GM12873 (cell line): ENCODE results near the gene WRNIP1.

Source experiments
- TF ChIP-seq, protein P1 (sequence below): IDR thresholded peaks from 2 replicates; pipeline ENCODE4 v1.5.1; 2012; ENCODE audit warnings: low read depth, mild to moderate bottlenecking, moderate library complexity, low read length, control low read depth; ENCODE audit not compliant: insufficient read depth; ENCODE audit errors: missing control alignments

Gene WRNIP1

DNA sequence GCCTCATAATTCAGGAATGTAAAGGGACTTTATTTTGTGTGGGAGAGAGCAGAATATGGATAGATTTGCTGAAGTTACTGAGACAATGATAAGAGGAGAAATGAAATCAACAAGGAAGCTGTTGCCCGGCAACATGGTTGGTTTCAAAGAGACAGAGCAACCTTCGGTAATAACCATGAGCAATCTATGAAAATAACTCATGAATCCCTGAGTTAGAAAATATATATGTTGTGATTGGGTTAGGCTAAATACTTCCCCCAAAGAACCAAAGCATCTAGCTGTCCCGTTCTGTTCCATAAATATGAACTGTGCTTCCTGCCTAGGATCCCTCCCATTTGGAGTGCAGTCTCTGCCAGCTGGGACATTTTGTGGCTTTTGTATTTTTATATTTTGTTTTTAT is 53.4 kb downstream of the WRNIP1 start:
- TF ChIP-seq, protein P1, sequence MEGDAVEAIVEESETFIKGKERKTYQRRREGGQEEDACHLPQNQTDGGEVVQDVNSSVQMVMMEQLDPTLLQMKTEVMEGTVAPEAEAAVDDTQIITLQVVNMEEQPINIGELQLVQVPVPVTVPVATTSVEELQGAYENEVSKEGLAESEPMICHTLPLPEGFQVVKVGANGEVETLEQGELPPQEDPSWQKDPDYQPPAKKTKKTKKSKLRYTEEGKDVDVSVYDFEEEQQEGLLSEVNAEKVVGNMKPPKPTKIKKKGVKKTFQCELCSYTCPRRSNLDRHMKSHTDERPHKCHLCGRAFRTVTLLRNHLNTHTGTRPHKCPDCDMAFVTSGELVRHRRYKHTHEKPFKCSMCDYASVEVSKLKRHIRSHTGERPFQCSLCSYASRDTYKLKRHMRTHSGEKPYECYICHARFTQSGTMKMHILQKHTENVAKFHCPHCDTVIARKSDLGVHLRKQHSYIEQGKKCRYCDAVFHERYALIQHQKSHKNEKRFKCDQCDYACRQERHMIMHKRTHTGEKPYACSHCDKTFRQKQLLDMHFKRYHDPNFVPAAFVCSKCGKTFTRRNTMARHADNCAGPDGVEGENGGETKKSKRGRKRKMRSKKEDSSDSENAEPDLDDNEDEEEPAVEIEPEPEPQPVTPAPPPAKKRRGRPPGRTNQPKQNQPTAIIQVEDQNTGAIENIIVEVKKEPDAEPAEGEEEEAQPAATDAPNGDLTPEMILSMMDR = no peak

DNA sequence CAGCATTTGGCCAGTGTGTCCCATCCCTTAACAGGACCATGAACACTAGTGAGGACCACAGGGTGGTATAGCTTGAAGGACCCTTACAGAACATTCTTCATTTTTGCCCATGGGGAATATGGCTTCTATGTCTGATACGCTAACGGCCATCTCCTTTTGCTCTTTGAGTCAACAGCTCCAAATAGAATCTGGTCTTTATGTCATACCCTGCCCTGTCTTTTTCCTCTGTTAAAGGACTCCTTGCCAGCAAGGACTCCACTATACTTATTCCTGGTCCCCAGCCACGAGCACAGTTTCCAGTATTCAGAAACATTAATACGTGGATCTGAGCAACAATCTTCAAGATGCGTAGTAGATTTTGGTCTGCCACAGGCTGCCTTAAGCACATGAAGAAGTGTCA is 53.9 kb downstream of the WRNIP1 start:
- TF ChIP-seq, protein P1 = no peak

DNA sequence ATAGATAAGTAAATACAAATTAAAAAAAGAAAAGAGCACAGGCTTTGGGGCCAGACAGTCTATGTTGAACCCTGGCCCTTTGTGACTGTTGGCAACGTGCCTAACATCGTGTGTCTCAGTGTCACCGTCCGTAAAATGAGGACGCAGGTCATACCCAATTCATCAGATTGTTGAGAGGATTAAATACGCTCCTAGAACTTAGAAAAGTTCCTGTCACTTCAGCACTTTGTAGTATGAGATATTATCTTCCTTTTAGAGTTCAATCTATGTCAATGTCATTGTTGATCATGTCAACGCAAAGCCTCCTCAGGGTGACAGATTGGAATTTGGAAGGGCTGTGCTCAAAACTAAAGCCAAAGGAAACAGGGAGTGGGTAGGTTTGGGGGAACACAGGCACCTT is 54.8 kb downstream of the WRNIP1 start:
- TF ChIP-seq, protein P1 = no peak

DNA sequence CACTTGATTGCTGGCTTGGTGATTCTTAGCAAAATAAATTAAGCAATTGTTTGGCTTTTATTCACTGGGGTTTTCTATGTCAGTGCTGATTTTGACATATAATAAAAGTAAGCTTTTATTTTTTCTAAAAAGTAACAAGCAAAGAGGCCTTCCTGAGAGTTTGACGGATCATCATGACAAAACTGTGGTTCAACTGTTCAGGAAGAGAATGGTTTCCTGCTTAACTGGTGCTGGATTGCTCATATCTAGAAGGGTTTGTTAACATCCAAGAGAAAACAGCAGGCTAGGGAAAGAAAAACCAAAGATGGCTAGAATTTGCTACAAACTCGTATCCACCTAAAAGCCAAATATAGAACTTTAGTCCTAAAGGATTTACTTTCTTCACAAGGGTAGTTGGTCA is 55.2 kb downstream of the WRNIP1 start:
- TF ChIP-seq, protein P1 = no peak

DNA sequence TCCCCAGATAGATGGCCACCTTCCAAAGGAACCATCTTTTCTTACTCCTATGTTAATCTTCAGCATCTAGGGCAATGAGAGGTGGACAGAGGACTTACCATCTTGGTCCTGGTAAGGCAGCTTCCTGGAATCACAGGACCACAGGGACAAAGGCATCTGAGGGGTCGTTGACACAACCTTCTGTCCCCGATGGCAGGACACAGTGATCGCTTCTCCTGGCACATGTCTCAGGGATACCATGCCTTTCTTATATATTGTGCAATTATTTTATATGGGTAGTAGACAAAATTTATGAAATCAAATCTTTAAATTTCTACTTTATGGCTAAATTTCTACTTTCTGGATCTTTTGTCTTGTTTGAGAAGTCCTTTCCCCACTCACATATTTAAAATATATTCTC is 56.4 kb downstream of the WRNIP1 start:
- TF ChIP-seq, protein P1 = no peak

DNA sequence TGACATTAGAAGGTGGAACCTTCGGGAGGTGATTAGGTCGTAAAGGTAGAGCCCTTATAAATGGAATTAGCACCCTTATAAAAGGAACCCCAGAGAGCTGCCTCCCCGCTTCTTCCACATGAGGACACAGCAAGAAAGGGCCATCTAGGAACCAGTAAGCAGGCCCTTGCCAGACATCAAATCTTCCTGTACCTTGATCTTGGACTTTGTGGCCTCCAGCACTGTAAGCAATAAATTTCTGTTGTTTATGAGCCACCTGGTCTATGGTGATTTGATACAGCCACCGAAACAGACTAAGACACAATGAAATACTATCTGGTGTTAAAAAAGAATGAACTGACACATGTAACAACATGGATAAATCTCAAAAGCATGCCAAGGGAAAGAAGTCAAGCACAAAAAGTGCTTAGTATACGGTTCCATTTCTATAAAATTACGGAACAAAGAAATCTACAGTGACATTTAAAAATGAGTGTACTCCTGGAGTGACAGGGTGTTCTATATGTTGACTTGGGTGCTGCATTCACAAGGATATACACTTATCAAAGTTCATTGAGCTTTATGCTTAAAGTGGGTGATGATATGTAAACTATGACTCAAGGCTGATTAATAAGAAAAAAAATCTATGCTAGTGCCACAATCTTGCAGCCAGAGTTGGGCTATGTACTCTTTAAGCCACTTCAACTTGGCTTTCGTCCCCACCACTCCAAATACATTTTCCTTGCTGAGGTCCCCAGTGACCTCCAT is 58.1 kb downstream of the WRNIP1 start:
- TF ChIP-seq, protein P1 = no peak

DNA sequence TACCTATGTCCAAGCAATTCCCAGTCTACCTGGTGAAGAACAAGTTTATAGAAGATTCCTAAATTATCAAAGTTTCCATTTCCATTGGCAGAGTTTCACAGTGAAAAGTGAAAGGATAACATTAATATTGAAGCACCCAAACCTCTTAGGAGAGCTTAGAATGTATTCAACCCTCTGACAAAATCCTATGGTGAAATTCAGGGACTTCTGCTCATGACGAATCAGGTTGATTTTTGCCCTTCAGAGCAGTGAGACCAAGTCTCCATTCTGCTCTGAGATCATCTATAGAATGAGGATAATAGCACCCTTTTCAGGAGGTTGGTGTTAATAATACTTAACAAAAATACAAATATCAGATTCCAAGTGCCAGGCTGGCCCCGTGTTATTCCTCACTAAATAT is 60.9 kb downstream of the WRNIP1 start:
- TF ChIP-seq, protein P1 = no peak

DNA sequence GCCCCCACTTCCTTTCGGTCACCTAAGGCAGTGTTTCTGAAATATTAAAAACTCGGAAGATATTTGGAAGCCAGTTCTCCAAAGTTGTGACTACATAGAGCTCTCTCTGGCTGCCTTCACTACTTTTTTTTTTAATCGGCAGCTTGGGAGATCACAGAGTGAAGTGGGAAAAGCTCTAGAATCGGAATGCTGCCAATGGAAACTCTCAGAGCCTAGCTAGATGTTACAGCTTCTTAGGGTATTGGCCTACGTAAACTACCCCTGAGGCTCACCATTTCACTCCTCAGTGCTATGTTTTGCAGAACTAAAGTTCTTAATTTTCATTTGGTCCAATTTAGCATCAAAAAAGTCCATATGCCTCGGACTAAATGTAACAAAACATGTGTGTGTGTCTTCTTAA is 61.9 kb downstream of the WRNIP1 start:
- TF ChIP-seq, protein P1 = no peak
